Fibroblast of lung (primary cell): Measurements from ENCODE around the gene PLPP1.

ENCODE experiments used
- CTCF ChIP-seq, 2 donors: IDR thresholded peaks in 1 of 2; conservative IDR thresholded peaks in 1 of 2; 1 replicate in 1 of 2; 2 replicates in 1 of 2; pipeline ENCODE4 v1.5.1; 2011 to 2012; ENCODE audit warnings: low read length in 2 of 2, control low read depth in 1 of 2, inconsistent platforms in 1 of 2, low read depth in 1 of 2, mild to moderate bottlenecking in 1 of 2
- EZH2 ChIP-seq: IDR thresholded peaks from 2 replicates; pipeline ENCODE4 v1.5.1; 2012; ENCODE audit warnings: low read length, control low read depth, mild to moderate bottlenecking; ENCODE audit errors: missing control alignments

GRCh38 chr5:55385846-55386245 lies 148.9 kb downstream of the PLPP1 start:
- no peak for TF ChIP-seq CTCF (conservative IDR thresholded peaks at IDR 0.05 in 1 of 2, IDR thresholded peaks at IDR 0.05 in 1 of 2; ENCODE audit: low read depth in 1 of 2, low read length in 2 of 2)
- TF ChIP-seq EZH2: no peak
